HG03469 (cell line): ENCODE measurements around the gene C19orf33.
"Not testable (repeated sequence)": the region's sequence is repeated elsewhere in the genome, so short reads cannot be mapped to it uniquely, and the experiment has no call there.

Experiments
- ATAC-seq: cut with Tn5 transposase; IDR thresholded peaks from one replicate; pipeline ENCODE4 v1.9.1; 2021; ENCODE audit warnings: mild to moderate bottlenecking, moderate library complexity, moderate number of reproducible peaks; ENCODE audit not compliant: unreplicated experiment

C19orf33 gene

GRCh38 chr19:38303517-38304351 is at the start of gene C19orf33:
Gene C19orf33 (plus strand): TSS chr19:38304251. CDS start chr19:38304262, 11 bp downstream.
- no peak for ATAC-seq

GRCh38 chr19:38255383-38256014 is 48.6 kb upstream of the C19orf33 start:
- ATAC-seq: no peak

GRCh38 chr19:38261942-38262341 is 42.1 kb upstream of the C19orf33 start:
- not testable (repeated sequence) for ATAC-seq

- ATAC-seq: no peak
These were observed 41.3 kb upstream of the C19orf33 start for GRCh38 chr19:38262585-38263268.

GRCh38 chr19:38263689-38264485 is 40.2 kb upstream of the C19orf33 start:
- no peak for ATAC-seq

- no peak for ATAC-seq
These were observed 39.4 kb upstream of the C19orf33 start, which contains the start of gene SPINT2 for GRCh38 chr19:38264486-38265212. Gene SPINT2 (plus strand): TSS chr19:38264573. CDS start chr19:38264893, 320 bp downstream.

GRCh38 chr19:38265213-38265861 is 38.7 kb upstream of the C19orf33 start:
- ATAC-seq: no peak

- ATAC-seq: no peak
These were observed 38.1 kb upstream of the C19orf33 start for GRCh38 chr19:38265921-38266429.

GRCh38 chr19:38266981-38267597 is 37.0 kb upstream of the C19orf33 start:
- no peak for ATAC-seq

GRCh38 chr19:38267761-38268483 is 36.1 kb upstream of the C19orf33 start:
- ATAC-seq: no peak

GRCh38 chr19:38268539-38268938 is 35.5 kb upstream of the C19orf33 start:
- ATAC-seq: no peak

GRCh38 chr19:38270587-38271167 is 33.4 kb upstream of the C19orf33 start:
- no peak for ATAC-seq

GRCh38 chr19:38273499-38273898 is 30.6 kb upstream of the C19orf33 start:
- ATAC-seq: no peak

- no peak for ATAC-seq
These were observed 29.3 kb upstream of the C19orf33 start for GRCh38 chr19:38274739-38275138.

- no peak for ATAC-seq
These were observed 27.0 kb upstream of the C19orf33 start for GRCh38 chr19:38276942-38277517.

- ATAC-seq: no peak
These were observed 26.5 kb upstream of the C19orf33 start for GRCh38 chr19:38277549-38277948.

- ATAC-seq: no peak
These were observed 25.9 kb upstream of the C19orf33 start for GRCh38 chr19:38277969-38278680.
